H9 (cell line): ENCODE data around the gene SUPT20H. TPM values are rescaled to one million over a fixed set of nuclear protein-coding genes. Genes with fewer than 3 reads are reported as not detected.

Experiments
- DNase-seq: peaks from one replicate; pipeline ENCODE4 v3.0.0-alpha.2; 2017
- H2AFZ ChIP-seq: one replicate; pipeline ENCODE4 v1.6.1; 2013; ENCODE audit warnings: mild to moderate bottlenecking, low read length, control low read depth, moderate library complexity
- H2AK5ac ChIP-seq: 2 replicates; pipeline ENCODE4 v1.6.1; 2013; ENCODE audit warnings: low read length, control low read depth, mixed read lengths; ENCODE audit not compliant: insufficient read length
- H2BK120ac ChIP-seq: one replicate; pipeline ENCODE4 v1.6.1; 2013; ENCODE audit warnings: low read depth, mild to moderate bottlenecking, low read length, control low read depth, inconsistent platforms; ENCODE audit not compliant: poor library complexity, severe bottlenecking
- H2BK12ac ChIP-seq: 2 replicates; pipeline ENCODE4 v1.6.1; 2013; ENCODE audit warnings: low read length, control low read depth, mixed read lengths, low read depth; ENCODE audit not compliant: insufficient read length
- H2BK15ac ChIP-seq: 2 replicates; pipeline ENCODE4 v1.6.1; 2013; ENCODE audit warnings: low read depth, low read length, control low read depth
- H2BK20ac ChIP-seq: one replicate; pipeline ENCODE4 v1.6.1; 2013; ENCODE audit warnings: low read depth, mild to moderate bottlenecking, low read length, control low read depth, inconsistent platforms; ENCODE audit not compliant: poor library complexity, severe bottlenecking
- H2BK5ac ChIP-seq: 2 replicates; pipeline ENCODE4 v1.6.1; 2013; ENCODE audit warnings: low read length, control low read depth, mixed read lengths; ENCODE audit not compliant: insufficient read length
- H3K14ac ChIP-seq: 2 replicates; pipeline ENCODE4 v1.6.1; 2013; ENCODE audit warnings: low read length, control low read depth; ENCODE audit not compliant: insufficient read depth
- H3K18ac ChIP-seq: 2 replicates; pipeline ENCODE4 v1.6.1; 2013; ENCODE audit warnings: low read depth, mild to moderate bottlenecking, mixed read lengths, low read length, control low read depth; ENCODE audit not compliant: insufficient read length
- H3K23ac ChIP-seq: 2 replicates; pipeline ENCODE4 v1.6.1; 2013; ENCODE audit warnings: low read length, control low read depth, mixed read lengths, low read depth; ENCODE audit not compliant: insufficient read length
- H3K23me2 ChIP-seq: 2 replicates; pipeline ENCODE4 v1.6.1; 2013; ENCODE audit warnings: low read depth, mild to moderate bottlenecking, mixed read lengths, low read length, control low read depth; ENCODE audit not compliant: insufficient read length, poor library complexity, severe bottlenecking
- H3K27ac ChIP-seq: 2 replicates; pipeline ENCODE4 v1.5.1; 2013; ENCODE audit warnings: low read length, control low read depth, mixed read lengths, low read depth; ENCODE audit not compliant: insufficient read length
- H3K27me3 ChIP-seq: 2 replicates; pipeline ENCODE4 v1.6.1; 2013; ENCODE audit warnings: low read length, control low read depth, inconsistent platforms; ENCODE audit not compliant: insufficient read depth
- H3K4ac ChIP-seq: 2 replicates; pipeline ENCODE4 v1.6.1; 2013; ENCODE audit warnings: low read depth, mild to moderate bottlenecking, control low read depth, inconsistent platforms, low read length, moderate library complexity
- H3K4me1 ChIP-seq: 2 replicates; pipeline ENCODE4 v1.6.1; 2013; ENCODE audit warnings: low read length, control low read depth, inconsistent platforms; ENCODE audit not compliant: insufficient read depth
- H3K4me2 ChIP-seq: 2 replicates; pipeline ENCODE4 v1.6.1; 2013; ENCODE audit warnings: low read length, control low read depth, mixed read lengths; ENCODE audit not compliant: insufficient read length, insufficient read depth
- H3K56ac ChIP-seq: 2 replicates; pipeline ENCODE4 v1.6.1; 2013; ENCODE audit warnings: low read depth, mild to moderate bottlenecking, mixed read lengths, low read length, control low read depth; ENCODE audit not compliant: insufficient read length
- H3K79me1 ChIP-seq: 2 replicates; pipeline ENCODE4 v1.6.1; 2013; ENCODE audit warnings: low read depth, mild to moderate bottlenecking, moderate library complexity, low read length, control low read depth, inconsistent platforms; ENCODE audit not compliant: insufficient read depth, poor library complexity, severe bottlenecking
- H3K79me2 ChIP-seq: 2 replicates; pipeline ENCODE4 v1.6.1; 2013; ENCODE audit warnings: low read length, control low read depth, inconsistent platforms; ENCODE audit not compliant: insufficient read depth
- H3K9ac ChIP-seq: 2 replicates; pipeline ENCODE4 v1.6.1; 2013; ENCODE audit warnings: low read length, control low read depth, mixed read lengths; ENCODE audit not compliant: insufficient read length; ENCODE audit errors: extremely low read depth
- H3K9me3 ChIP-seq: one replicate; pipeline ENCODE4 v1.6.1; 2013; ENCODE audit warnings: low read depth, low read length, inconsistent platforms; ENCODE audit not compliant: control insufficient read depth
- H3T11ph ChIP-seq: one replicate; pipeline ENCODE4 v1.6.1; 2013; ENCODE audit warnings: mild to moderate bottlenecking, low read length, control low read depth, inconsistent platforms
- H4K20me1 ChIP-seq: one replicate; pipeline ENCODE4 v1.6.1; 2013; ENCODE audit not compliant: control insufficient read depth, insufficient read length, insufficient read depth
- H4K5ac ChIP-seq: 2 replicates; pipeline ENCODE4 v1.6.1; 2013; ENCODE audit warnings: low read depth, mild to moderate bottlenecking, mixed read lengths, low read length, control low read depth; ENCODE audit not compliant: insufficient read length
- H4K8ac ChIP-seq: replicated peaks from 2 replicates; pipeline ENCODE4 v1.6.1; 2013; ENCODE audit warnings: low read length, control low read depth, mixed read lengths, low read depth; ENCODE audit not compliant: insufficient read length
- H4K91ac ChIP-seq: 2 replicates; pipeline ENCODE4 v1.6.1; 2013; ENCODE audit warnings: low read depth, mild to moderate bottlenecking, moderate library complexity, mixed read lengths, low read length, control low read depth; ENCODE audit not compliant: insufficient read length
- H3K27ac Mint-ChIP-seq, 3 experiments: 2 replicates in 2 of 3; 3 replicates in 1 of 3; pipeline ENCODE4 v1.8.0; 2020 to 2021; ENCODE audit warnings: mixed read lengths in 3 of 3, mild to moderate bottlenecking in 1 of 3, moderate library complexity in 1 of 3
- H3K27me3 Mint-ChIP-seq: 2 replicates; pipeline ENCODE4 v1.8.0; 2021; ENCODE audit warnings: low read depth, mild to moderate bottlenecking, moderate library complexity, mixed read lengths
- H3K36me3 Mint-ChIP-seq, 3 experiments: 2 replicates in 2 of 3; 3 replicates in 1 of 3; pipeline ENCODE4 v1.8.0; 2020 to 2021; ENCODE audit warnings: low read depth in 3 of 3, mixed read lengths in 3 of 3; ENCODE audit not compliant: insufficient read depth in 1 of 3
- H3K4me1 Mint-ChIP-seq, 2 experiments: 2 replicates each; pipeline ENCODE4 v1.8.0; 2020; ENCODE audit warnings: mixed read lengths in 2 of 2
- H3K4me3 Mint-ChIP-seq, 2 experiments: 2 replicates in 1 of 2; 3 replicates in 1 of 2; pipeline ENCODE4 v1.8.0; 2020 to 2021; ENCODE audit warnings: mild to moderate bottlenecking in 2 of 2, mixed read lengths in 2 of 2, moderate library complexity in 1 of 2
- H3K9me3 Mint-ChIP-seq, 2 experiments: 2 replicates in 1 of 2; 3 replicates in 1 of 2; pipeline ENCODE4 v1.8.0; 2020; ENCODE audit warnings: mild to moderate bottlenecking in 2 of 2, mixed read lengths in 2 of 2, moderate library complexity in 1 of 2
- CTCF ChIP-seq: fragments of 200-600 bp; sonication (generic); conservative IDR thresholded peaks from 3 replicates; pipeline ENCODE4 v1.8.0; 2021; ENCODE audit warnings: antibody characterized with exemption, mild to moderate bottlenecking
- WGBS: extraction: QIAGEN DNeasy Blood & Tissue Kit; methylation state at CpG from one replicate; pipeline ENCODE4 v1.1.7; 2013; ENCODE audit warnings: missing lambda C conversion rate, low lambda C conversion rate, mixed read lengths; ENCODE audit not compliant: insufficient read length; ENCODE audit errors: extremely low coverage; 5-methylcytosine and 5-hydroxymethylcytosine counted together
- total RNA-seq: library from RNA; stranded (reverse); gene quantifications from 2 replicates; pipeline ENCODE4 v1.2.1, GENCODE V29; 2021

SUPT20H gene
- total RNA-seq, 1 experiment from 2014 or later, result 59.5 TPM

- peak overlapping the region; percentile 56 to 77 (median 69); a peak in 5 of 7 replicates for H3K27ac Mint-ChIP-seq
- H3K36me3 Mint-ChIP-seq, result peaks cover 23 to 70% (median 58%) of the 10 kb centered on the region in 3 experiments
- H3K4me3 Mint-ChIP-seq, result no peak overlapping the region
- H2BK5ac ChIP-seq, result no peak overlapping the region
- no peaks in the 10 kb centered on the region for H3K9me3 Mint-ChIP-seq
- no peak overlapping the region for H3K4ac ChIP-seq
- H3K27me3 ChIP-seq, result no peaks in the 10 kb centered on the region
- H3K27me3 Mint-ChIP-seq, result no peaks in the 10 kb centered on the region
- H3K79me2 ChIP-seq, result no peaks in the 10 kb centered on the region
- H3K14ac ChIP-seq, result no peak overlapping the region
- no peak overlapping the region for H3K9ac ChIP-seq
- no peak overlapping the region for H4K8ac ChIP-seq
- no peak overlapping the region for H3K18ac ChIP-seq
- no peak overlapping the region for H2BK15ac ChIP-seq
- no peak overlapping the region for H4K91ac ChIP-seq
- H2AFZ ChIP-seq, result no peak overlapping the region
- DNase-seq, result no peak
- no peak overlapping the region for H3T11ph ChIP-seq
- no peak overlapping the region for H3K56ac ChIP-seq
- no peak overlapping the region for H2BK20ac ChIP-seq
- H2BK12ac ChIP-seq, result no peak overlapping the region
- H3K79me1 ChIP-seq, result no peaks in the 10 kb centered on the region
- no peak overlapping the region for H3K4me2 ChIP-seq
- H3K23ac ChIP-seq, result no peak overlapping the region
- H2AK5ac ChIP-seq, result no peak overlapping the region
- H3K4me1 ChIP-seq, result no peaks in the 10 kb centered on the region; the same call in 1 of the 2 replicates
- H3K27ac ChIP-seq, result no peak overlapping the region
- H4K20me1 ChIP-seq, result no peaks in the 10 kb centered on the region
- H3K9me3 ChIP-seq, result no peaks in the 10 kb centered on the region
- TF ChIP-seq CTCF, result no peak
- H3K4me1 Mint-ChIP-seq, result peaks cover 6% of the 10 kb centered on the region in 2 experiments
- no peaks in the 10 kb centered on the region for H3K23me2 ChIP-seq
- H4K5ac ChIP-seq, result no peak overlapping the region
- H2BK120ac ChIP-seq, result no peak overlapping the region
- no CpG with 5 or more reads among the region's 5 CpGs for WGBS
These were observed 49.8 kb downstream of the SUPT20H start for GRCh38 chr13:37009692-37010091.
